Measurements from ENCODE around the gene NUDT13. TPM values are rescaled to one million over a fixed set of nuclear protein-coding genes. Genes with fewer than 3 reads are reported as not detected.

NUDT13 gene
- polyA plus RNA-seq, 1 donor from 2014 or later, result 1.8 TPM

GRCh38 chr10:73088304-73088703 is 22.0 kb upstream of the NUDT13 start:
- H3K27ac ChIP-seq (ENCODE audit: low read length), result no peak overlapping the region
- H2AFZ ChIP-seq (ENCODE audit: low read depth, low read length), result no peak overlapping the region
- H3K79me2 ChIP-seq (replicated peaks; ENCODE audit: insufficient read depth, low read length), result peaks cover 14% of the 10 kb centered on the region
- no peaks in the 10 kb centered on the region for H3K36me3 ChIP-seq (ENCODE audit: insufficient read depth, low read length)
- H3F3A ChIP-seq (ENCODE audit: insufficient read depth, low read length, poor library complexity, severe bottlenecking), result no peaks in the 10 kb centered on the region
- TF ChIP-seq RAD21 (conservative IDR thresholded peaks at IDR 0.05) (no peak), TAF1 (IDR thresholded peaks at IDR 0.05; ENCODE audit: low read depth) (no peak), POLR2AphosphoS5 (IDR thresholded peaks at IDR 0.05) (no peak), SMC3 (conservative IDR thresholded peaks at IDR 0.05; ENCODE audit: poor library complexity) (no peak), MXI1 (conservative IDR thresholded peaks at IDR 0.05; ENCODE audit: poor library complexity, severe bottlenecking) (no peak), REST (IDR thresholded peaks at IDR 0.05; ENCODE audit: borderline replicate concordance) (no peak)
- no peak overlapping the region for H3K4me2 ChIP-seq (ENCODE audit: low read length)
- H3K4me3 ChIP-seq (ENCODE audit: low read length), result no peak overlapping the region
- H3K9me2 ChIP-seq (ENCODE audit: insufficient read depth, low read length), result no peaks in the 10 kb centered on the region
- no peaks in the 10 kb centered on the region for H3K27me3 ChIP-seq (ENCODE audit: insufficient read depth, low read depth, low read length)
- H3K9me3 ChIP-seq (ENCODE audit: low read length), result no peaks in the 10 kb centered on the region
- H3K9ac ChIP-seq (ENCODE audit: low read length), result no peak overlapping the region
- H4K20me1 ChIP-seq (ENCODE audit: insufficient read depth), result no peaks in the 10 kb centered on the region

- no peaks in the 10 kb centered on the region for H3K9me2 ChIP-seq (ENCODE audit: insufficient read depth, low read length)
- TF ChIP-seq REST (IDR thresholded peaks at IDR 0.05; ENCODE audit: borderline replicate concordance), result no peak
- no peak for TF ChIP-seq EZH2 (IDR thresholded peaks at IDR 0.05; ENCODE audit: borderline replicate concordance, insufficient read depth, low read length, poor library complexity, severe bottlenecking)
- TF ChIP-seq CTCF (IDR thresholded peaks at IDR 0.05; ENCODE audit: poor library complexity, severe bottlenecking), result no peak
- TF ChIP-seq TAF1 (IDR thresholded peaks at IDR 0.05; ENCODE audit: low read depth), result no peak
- no peak for TF ChIP-seq MXI1 (conservative IDR thresholded peaks at IDR 0.05; ENCODE audit: poor library complexity, severe bottlenecking)
- TF ChIP-seq RAD21 (conservative IDR thresholded peaks at IDR 0.05), result no peak
- no peak for TF ChIP-seq EP300 (conservative IDR thresholded peaks at IDR 0.05; ENCODE audit: poor library complexity, severe bottlenecking)
- no peak for TF ChIP-seq SMC3 (conservative IDR thresholded peaks at IDR 0.05; ENCODE audit: poor library complexity)
- no peak for TF ChIP-seq POLR2AphosphoS5 (IDR thresholded peaks at IDR 0.05)
- H3K9me3 ChIP-seq (ENCODE audit: low read length), result no peaks in the 10 kb centered on the region
- H3K79me2 ChIP-seq (replicated peaks; ENCODE audit: insufficient read depth, low read length), result peaks cover 14% of the 10 kb centered on the region
- no peak overlapping the region for H2AFZ ChIP-seq (ENCODE audit: low read depth, low read length)
- H3K36me3 ChIP-seq (ENCODE audit: insufficient read depth, low read length), result no peaks in the 10 kb centered on the region
- no peak overlapping the region for H3K9ac ChIP-seq (ENCODE audit: low read length)
- H3K4me2 ChIP-seq (ENCODE audit: low read length), result no peak overlapping the region
- H3K4me3 ChIP-seq (ENCODE audit: low read length), result no peak overlapping the region
- H3F3A ChIP-seq (ENCODE audit: insufficient read depth, low read length, poor library complexity, severe bottlenecking), result no peaks in the 10 kb centered on the region
- H3K27me3 ChIP-seq (ENCODE audit: insufficient read depth, low read depth, low read length), result no peaks in the 10 kb centered on the region
- no peak overlapping the region for H3K27ac ChIP-seq (ENCODE audit: low read length)
- H4K20me1 ChIP-seq (ENCODE audit: insufficient read depth), result no peaks in the 10 kb centered on the region
Observed at GRCh38 chr10:73092830-73093229, 17.4 kb upstream of the NUDT13 start.

All from neural cell (in vitro differentiated cells).